Posterior vena cava (tissue), 2 donors: ENCODE measurements around the gene RIPK1. TPM values are rescaled to one million over a fixed set of nuclear protein-coding genes. Genes with fewer than 3 reads are reported as not detected.
A peak's percentile ranks its signal among the peaks of the same experiment; 100 is the strongest.
"Not testable (repeated sequence)": the region's sequence is repeated elsewhere in the genome, so short reads cannot be mapped to it uniquely, and the experiment has no call there.

Experiments used
- DNase-seq: peaks from one replicate; pipeline ENCODE4 v3.0.0-alpha.2; 2020; ENCODE audit warnings: low spot score
- intact Hi-C, 2 donors: fragments of 100-400 bp; cut with DNase I; formaldehyde crosslinking; loops; one replicate each; pipeline versions ENCODE4 v1.14.1 to v1.14.2; 2022 to 2023
- total RNA-seq, 2 donors: library from RNA; stranded (reverse); fragmentation: NEBNext Ultra II Directional; extraction: Animal tissue kit (Norgen Biotek cat#: 25700); gene quantifications; one replicate each; pipeline ENCODE4 v1.2.1, GENCODE V29; 2021
- donor health status: DM: yes; HTN: yes; CAD: no.
- donor health status: DM: yes; HTN: yes; CAD: no.

Gene RIPK1
- total RNA-seq, 2 donors from 2014 or later: 19.9 to 20.3 TPM

GRCh38 chr6:3147914-3148757, 79.8 kb downstream of the RIPK1 start:
- no peak for DNase-seq
- intact Hi-C loops: no loop called here

GRCh38 chr6:3151691-3152090, 83.4 kb downstream of the RIPK1 start:
- DNase-seq: no peak
- intact Hi-C loops: no loop called here

- DNase-seq: no peak
- intact Hi-C loops: no loop called here
These were observed 84.4 kb downstream of the RIPK1 start for GRCh38 chr6:3152689-3153088.

- DNase-seq, intact Hi-C loops: not testable (repeated sequence)
These were observed 87.1 kb downstream of the RIPK1 start for GRCh38 chr6:3155416-3155815.

- DNase-seq, intact Hi-C loops: not testable (repeated sequence)
These were observed 88.2 kb downstream of the RIPK1 start for GRCh38 chr6:3156184-3157130.

GRCh38 chr6:3157131-3157933, 89.0 kb downstream of the RIPK1 start, which contains the start of gene TUBB2A:
Gene TUBB2A, minus strand, starts transcription at chr6:3157544. Its CDS starts 81 bp downstream, at chr6:3157463.
- peak; percentile 96 for DNase-seq
- intact Hi-C loops: no loop called here

GRCh38 chr6:3159805-3160781, 91.8 kb downstream of the RIPK1 start:
- DNase-seq: no peak
- intact Hi-C loops: loop anchor here (2.0 to 5.0 kb wide), 2 partner anchors 89 to 92 kb away; no protein-coding TSS in a partner anchor

GRCh38 chr6:3162067-3162497, 93.8 kb downstream of the RIPK1 start:
- intact Hi-C loops: loop anchor here in 1 of 2 donors (5.0 kb wide), 1 partner anchor 90 kb away; no protein-coding TSS in a partner anchor
- DNase-seq: no peak

GRCh38 chr6:3162565-3163247, 94.4 kb downstream of the RIPK1 start:
- intact Hi-C loops: loop anchor here in 1 of 2 donors (5.0 kb wide), 1 partner anchor 90 kb away; no protein-coding TSS in a partner anchor
- peak; percentile 89 for DNase-seq

- intact Hi-C loops: loop anchor here in 1 of 2 donors (5.0 kb wide), 1 partner anchor 89 kb away; no protein-coding TSS in a partner anchor
- no peak for DNase-seq
These were observed 94.9 kb downstream of the RIPK1 start for GRCh38 chr6:3163248-3163594.

- intact Hi-C loops: loop anchor here in 1 of 2 donors (5.0 kb wide), 1 partner anchor 88 kb away; no protein-coding TSS in a partner anchor
- no peak for DNase-seq
These were observed 96.1 kb downstream of the RIPK1 start for GRCh38 chr6:3164388-3164787.

Other genes with a start within 250 kb of the RIPK1 start
- 10 to 100 TPM; 30.8 to 44.0 TPM for gene SERPINB1, start 226.6 kb upstream of the RIPK1 start, total RNA-seq
- gene SERPINB9, start 165.2 kb upstream of the RIPK1 start, total RNA-seq: 10 to 100 TPM in 1 of 2 donors, 1 to 10 TPM in 1; 9.9 to 12.8 TPM
- gene SERPINB6, start 96.9 kb upstream of the RIPK1 start, total RNA-seq: 10 to 100 TPM; 90.7 to 98.3 TPM
- 10 to 100 TPM; 27.7 to 42.4 TPM for gene NQO2, start 68.6 kb upstream of the RIPK1 start, total RNA-seq
- 10 to 100 TPM in 1 of 2 donors, 1 to 10 TPM in 1; 9.0 to 11.0 TPM for gene BPHL, start 50.2 kb downstream of the RIPK1 start, total RNA-seq
- 10 to 100 TPM; 58.2 to 73.8 TPM for gene TUBB2A, start 89.0 kb downstream of the RIPK1 start, total RNA-seq
- gene TUBB2B, start 159.2 kb downstream of the RIPK1 start, total RNA-seq: 1 to 10 TPM; 3.0 to 5.7 TPM
- 10 to 100 TPM; 14.3 to 18.0 TPM for gene PSMG4, start 190.5 kb downstream of the RIPK1 start, total RNA-seq